Progenitor cell of endocrine pancreas (in vitro differentiated cells): ENCODE results near the gene ARHGDIG. TPM values are rescaled to one million over a fixed set of nuclear protein-coding genes. Genes with fewer than 3 reads are reported as not detected.
"Not testable (repeated sequence)": the region's sequence is repeated elsewhere in the genome, so short reads cannot be mapped to it uniquely, and the experiment has no call there.

ENCODE experiments used
- DNase-seq: peaks from one replicate; pipeline ENCODE4 v3.0.0; 2021; ENCODE audit warnings: low spot score; ENCODE audit not compliant: unreplicated experiment
- H3K27ac Mint-ChIP-seq: 2 replicates; pipeline ENCODE4 v1.8.0; 2021; ENCODE audit warnings: mild to moderate bottlenecking, moderate library complexity, mixed read lengths
- H3K27me3 Mint-ChIP-seq: 2 replicates; pipeline ENCODE4 v1.8.0; 2021; ENCODE audit warnings: mixed read lengths
- H3K36me3 Mint-ChIP-seq: 2 replicates; pipeline ENCODE4 v1.8.0; 2022; ENCODE audit warnings: mixed read lengths; ENCODE audit not compliant: insufficient read depth
- H3K4me1 Mint-ChIP-seq: 2 replicates; pipeline ENCODE4 v1.8.0; 2021; ENCODE audit warnings: low read depth, mixed read lengths
- H3K4me3 Mint-ChIP-seq: 2 replicates; pipeline ENCODE4 v1.8.0; 2021; ENCODE audit warnings: low read depth, mild to moderate bottlenecking, moderate library complexity, mixed read lengths
- H3K9me3 Mint-ChIP-seq: 2 replicates; pipeline ENCODE4 v1.8.0; 2021; ENCODE audit warnings: low read depth, mixed read lengths
- CTCF ChIP-seq: fragments of 200-600 bp; sonication (generic); IDR thresholded peaks from one replicate; pipeline ENCODE4 v1.5.0; 2021; ENCODE audit warnings: antibody characterized with exemption, mild to moderate bottlenecking; ENCODE audit not compliant: unreplicated experiment
- total RNA-seq: library from RNA; stranded (reverse); gene quantifications from 2 replicates; pipeline ENCODE4 v1.2.1, GENCODE V29; 2021

The ARHGDIG gene
- total RNA-seq, 1 donor from 2014 or later, result 6.5 TPM

GRCh38 chr16:324201-324450 is 43.7 kb downstream of the ARHGDIG start:
- no peak overlapping the region for H3K4me3 Mint-ChIP-seq
- no peaks in the 10 kb centered on the region for H3K27me3 Mint-ChIP-seq
- peaks cover 3% of the 10 kb centered on the region for H3K36me3 Mint-ChIP-seq
- H3K27ac Mint-ChIP-seq, result no peak overlapping the region
- TF ChIP-seq CTCF, result no peak
- H3K4me1 Mint-ChIP-seq, result peaks cover 11% of the 10 kb centered on the region
- H3K9me3 Mint-ChIP-seq, result no peaks in the 10 kb centered on the region
- no peak for DNase-seq

GRCh38 chr16:324451-325334 is 44.3 kb downstream of the ARHGDIG start:
- H3K27me3 Mint-ChIP-seq, result no peaks in the 10 kb centered on the region
- no peak overlapping the region for H3K4me3 Mint-ChIP-seq
- H3K36me3 Mint-ChIP-seq, result peaks cover 3% of the 10 kb centered on the region
- no peaks in the 10 kb centered on the region for H3K9me3 Mint-ChIP-seq
- H3K4me1 Mint-ChIP-seq, result peaks cover 11% of the 10 kb centered on the region
- no peak for DNase-seq
- H3K27ac Mint-ChIP-seq, result no peak overlapping the region
- no peak for TF ChIP-seq CTCF

- H3K27ac Mint-ChIP-seq, result no peak overlapping the region
- no peak for TF ChIP-seq CTCF
- peaks cover 1% of the 10 kb centered on the region for H3K36me3 Mint-ChIP-seq
- DNase-seq, result no peak
- H3K4me1 Mint-ChIP-seq, result peaks cover 14% of the 10 kb centered on the region
- no peaks in the 10 kb centered on the region for H3K27me3 Mint-ChIP-seq
- H3K4me3 Mint-ChIP-seq, result no peak overlapping the region
- H3K9me3 Mint-ChIP-seq, result no peaks in the 10 kb centered on the region
Measured at GRCh38 chr16:325375-326145, 45.2 kb downstream of the ARHGDIG start.

- Mint-ChIP-seq H3K36me3 (peaks cover 1% of the 10 kb centered on the region), H3K4me3 (no peak overlapping the region), H3K27me3 (no peaks in the 10 kb centered on the region), H3K27ac (peak overlapping the region; percentile 49), H3K9me3 (no peaks in the 10 kb centered on the region), H3K4me1 (peaks cover 22% of the 10 kb centered on the region)
- DNase-seq, result no peak
- no peak for TF ChIP-seq CTCF
Measured at GRCh38 chr16:330741-331140, 50.4 kb downstream of the ARHGDIG start.

- H3K4me1 Mint-ChIP-seq, result peaks cover 22% of the 10 kb centered on the region
- H3K36me3 Mint-ChIP-seq, DNase-seq, H3K27me3 Mint-ChIP-seq, H3K9me3 Mint-ChIP-seq: not testable (repeated sequence)
- peak overlapping the region; percentile 19 for H3K4me3 Mint-ChIP-seq
- peak overlapping the region; percentile 78 for H3K27ac Mint-ChIP-seq
Measured at GRCh38 chr16:331181-331814, 50.9 kb downstream of the ARHGDIG start.

Other genes starting within 250 kb of the ARHGDIG start
- 11.1 and 13.9 TPM in 2 replicates for gene POLR3K, start 227.0 kb upstream of the ARHGDIG start, total RNA-seq
- gene SNRNP25, start 226.8 kb upstream of the ARHGDIG start, total RNA-seq, result 52.0 and 53.9 TPM in 2 replicates
- 51.3 and 58.2 TPM in 2 replicates for gene RHBDF1, start 208.0 kb upstream of the ARHGDIG start, total RNA-seq
- gene MPG, start 202.4 kb upstream of the ARHGDIG start, total RNA-seq, result 32.4 and 35.2 TPM in 2 replicates
- gene NPRL3, start 141.9 kb upstream of the ARHGDIG start, total RNA-seq, result 55.0 and 60.8 TPM in 2 replicates
- not detected in 2 replicates for gene HBZ, start 127.9 kb upstream of the ARHGDIG start, total RNA-seq
- not detected in 2 replicates for gene HBM, start 114.6 kb upstream of the ARHGDIG start, total RNA-seq
- gene HBA2, start 107.7 kb upstream of the ARHGDIG start, total RNA-seq, result not detected in 2 replicates
- not detected in 2 replicates for gene HBA1, start 103.9 kb upstream of the ARHGDIG start, total RNA-seq
- 0.60 and 0.84 TPM in 2 replicates for gene HBQ1, start 100.1 kb upstream of the ARHGDIG start, total RNA-seq
- gene LUC7L, start 51.1 kb upstream of the ARHGDIG start, total RNA-seq, result 229 and 230 TPM in 2 replicates
- gene FAM234A, start 45.8 kb upstream of the ARHGDIG start, total RNA-seq, result 127 and 129 TPM in 2 replicates
- 2.4 TPM in 2 replicates for gene RGS11, start 4.6 kb upstream of the ARHGDIG start, total RNA-seq
- 3.8 TPM in 2 replicates for gene PDIA2, start 2.6 kb downstream of the ARHGDIG start, total RNA-seq
- gene AXIN1, start 72.1 kb downstream of the ARHGDIG start, total RNA-seq, result 33.6 and 34.4 TPM in 2 replicates
- gene MRPL28, start 89.9 kb downstream of the ARHGDIG start, total RNA-seq, result 82.7 and 85.3 TPM in 2 replicates
- 92.7 and 92.9 TPM in 2 replicates for gene PGAP6, start 101.4 kb downstream of the ARHGDIG start, total RNA-seq
- 151 and 154 TPM in 2 replicates for gene NME4, start 116.6 kb downstream of the ARHGDIG start, total RNA-seq
- gene DECR2, start 121.3 kb downstream of the ARHGDIG start, total RNA-seq, result 39.4 and 41.3 TPM in 2 replicates
- gene RAB11FIP3, start 145.1 kb downstream of the ARHGDIG start, total RNA-seq, result 92.7 and 97.9 TPM in 2 replicates
- 53.9 and 57.4 TPM in 2 replicates for gene CAPN15, start 247.1 kb downstream of the ARHGDIG start, total RNA-seq